GM12878 (cell line): Measurements from ENCODE around the gene ABCD2. TPM values are rescaled to one million over a fixed set of nuclear protein-coding genes. Genes with fewer than 3 reads are reported as not detected.

Experiments used
- ATAC-seq: fragments of 200-7000 bp; cut with Tn5 transposase; 3 replicates; pipeline ENCODE4 v1.9.1; 2020; ENCODE audit warnings: mild to moderate bottlenecking, moderate library complexity
- BruUV-seq: library from RNA; stranded (reverse); fragments of 400-500 nt; replicated peaks from 2 replicates; lab custom pipeline; 2021; lab: Mats Ljungman, UMichigan
- CTCF ChIA-PET: fragments of 300-600 bp; sonication (Branson Sonifier 250); formaldehyde crosslinking; extraction: SDS; loops from one replicate; lab custom pipeline; 2021; ENCODE audit warnings: inconsistent platforms; lab: Yijun Ruan, JAX
- POLR2A ChIA-PET: fragments of 350-600 bp; formaldehyde crosslinking; extraction: SDS; loops from one replicate; lab custom pipeline; 2021; ENCODE audit warnings: inconsistent platforms; lab: Charles Lee
- RAD21 ChIA-PET: fragments of 300-600 bp; sonication (Branson Sonifier 250); formaldehyde crosslinking; loops from one replicate; lab custom pipeline; 2023; ENCODE audit warnings: antibody characterized with exemption; ENCODE audit not compliant: unreplicated experiment; lab: Charles Lee
- SMC1A ChIA-PET: fragments of 300-600 bp; sonication (Branson Sonifier 250); formaldehyde crosslinking; loops from one replicate; lab custom pipeline; 2023; ENCODE audit not compliant: unreplicated experiment, uncharacterized antibody; lab: Charles Lee
- DNase-seq: peaks from one replicate; pipeline ENCODE4 v3.0.0-alpha.2; 2011; ENCODE audit warnings: low read depth, low spot score
- FAIRE-seq: peaks from 3 replicates; lab custom pipeline; 2011; peaks lifted over from hg19 to GRCh38; lab: Jason Lieb, UNC
- H2AFZ ChIP-seq: 2 replicates; pipeline ENCODE4 v1.6.0; 2011; ENCODE audit warnings: low read depth, low read length, control low read depth; ENCODE audit not compliant: control insufficient read depth
- H3K27ac ChIP-seq: 2 replicates; pipeline ENCODE4 v1.5.1; 2011; ENCODE audit warnings: control low read depth; ENCODE audit not compliant: control insufficient read depth, insufficient read depth
- H3K27me3 ChIP-seq, 2 experiments: replicated peaks in 1 of 2; 2 replicates each; pipeline versions ENCODE4 v1.6.0 to v1.6.1; 2011; ENCODE audit warnings: low read length in 1 of 2; ENCODE audit not compliant: control insufficient read depth in 2 of 2, insufficient read depth in 2 of 2
- H3K36me3 ChIP-seq, 2 experiments: 2 replicates each; pipeline ENCODE4 v1.5.1; 2011; ENCODE audit warnings: low read length in 1 of 2; ENCODE audit not compliant: control insufficient read depth in 2 of 2, insufficient read depth in 2 of 2
- H3K4me1 ChIP-seq: 2 replicates; pipeline ENCODE4 v1.6.1; 2011; ENCODE audit warnings: mild to moderate bottlenecking, low read length, moderate library complexity, mixed read lengths; ENCODE audit not compliant: control insufficient read depth, insufficient read depth
- H3K4me2 ChIP-seq: 2 replicates; pipeline ENCODE4 v1.6.0; 2011; ENCODE audit warnings: control low read depth; ENCODE audit not compliant: control insufficient read depth, insufficient read depth
- H3K4me3 ChIP-seq: fragments of 200-600 bp; sonication (generic); 2 replicates; pipeline ENCODE4 v1.5.1; 2016
- H3K79me2 ChIP-seq: 2 replicates; pipeline ENCODE4 v1.6.0; 2011; ENCODE audit warnings: low read length; ENCODE audit not compliant: control insufficient read depth, insufficient read depth
- H3K9ac ChIP-seq: 2 replicates; pipeline ENCODE4 v1.8.0; 2011; ENCODE audit warnings: low read length, control low read depth, mixed read lengths; ENCODE audit not compliant: control insufficient read depth, insufficient read depth
- H3K9me3 ChIP-seq: replicated peaks from 3 replicates; pipeline ENCODE4 v1.5.1; 2011; ENCODE audit warnings: mild to moderate bottlenecking, low read length; ENCODE audit not compliant: control insufficient read depth, insufficient read depth
- H4K20me1 ChIP-seq: 2 replicates; pipeline ENCODE4 v1.6.0; 2011; ENCODE audit not compliant: control insufficient read depth, insufficient read depth
- BCL11A ChIP-seq: IDR thresholded peaks from 2 replicates; pipeline ENCODE4 v1.6.1; 2011; ENCODE audit warnings: low read depth, low read length
- USF2 ChIP-seq: IDR thresholded peaks from 2 replicates; pipeline ENCODE4 v1.6.1; 2011; ENCODE audit warnings: low read depth, low read length, improper control_type of control experiment, borderline replicate concordance
- ZBTB40 ChIP-seq: fragments of 450-650 bp; IDR thresholded peaks from 2 replicates; pipeline ENCODE4 v1.6.1; 2016; ENCODE audit warnings: mild to moderate bottlenecking, moderate library complexity, borderline replicate concordance
- WGBS: methylation state at CpG from one replicate; pipeline ENCODE4 v1.1.6; 2016; ENCODE audit warnings: low lambda C conversion rate; ENCODE audit not compliant: insufficient replicate concordance, insufficient coverage; ENCODE audit errors: missing lambda C conversion rate; 5-methylcytosine and 5-hydroxymethylcytosine counted together
- in situ Hi-C: fragments of 300-500 bp; cut with MboI; formaldehyde crosslinking; loops from 9 replicates; pipeline ENCODE4 v1.14.3; 2018; ENCODE audit warnings: mixed read lengths
- intact Hi-C: fragments of 100-400 bp; cut with micrococcal nuclease; formaldehyde crosslinking; loops from one replicate; pipeline ENCODE4 v1.14.2; 2022; ENCODE audit not compliant: unreplicated experiment
- polyA plus RNA-seq, 11 experiments: library from polyadenylated mRNA; depleted of rRNA in 4 of 11; unstranded in 6 of 11; stranded (reverse) in 5 of 11; fragments of >200 nt; fragmentation: Nextera tagmentation in 4 of 11; fragmentation: Illumina TruSeq in 1 of 11; extraction: Ambion mirVana in 4 of 11; extraction: Trizol in 1 of 11; gene quantifications; 1 replicate in 1 of 11; 2 replicates in 10 of 11; pipeline versions ENCODE4 v1.2.1 to v1.2.3, GENCODE V29; 2011 to 2016; ENCODE audit warnings: inconsistent platforms in 2 of 11, missing spikeins in 2 of 11, low read depth in 1 of 11
- total RNA-seq, 4 experiments: library from RNA; depleted of rRNA in 3 of 4; stranded (reverse); fragments of >200 nt in 3 of 4; fragmentation: Illumina TruSeq in 1 of 4; extraction: Trizol in 1 of 4; gene quantifications; 2 replicates each; pipeline versions ENCODE4 v1.2.1 to v1.2.3, GENCODE V29; 2013 to 2021

The ABCD2 gene
- total and polyA plus RNA-seq, 10 of the 15 experiments (the other 5 are each of a cell fraction or from before 2014, with no cell fraction given), result 4.4 to 16.2 (median 7.5) TPM

- no peak for TF ChIP-seq USF2
Measured at GRCh38 chr12:39617887-39618286, 1.7 kb downstream of the ABCD2 start (continued).

- Histone ChIP-seq H3K4me2 (peak overlapping the region; percentile 91), H3K4me3 (peak overlapping the region; percentile 66), H3K9me3 (no peaks in the 10 kb centered on the region; the same call in 2 of the 3 replicates), H3K27ac (peak overlapping the region; percentile 23; the same call in 1 of the 2 replicates), H3K36me3 (no peaks in the 10 kb centered on the region), H3K4me1 (peaks cover 3% of the 10 kb centered on the region; the same call in 1 of the 2 replicates), H3K27me3 (no peaks in the 10 kb centered on the region), H3K79me2 (peaks cover 78% of the 10 kb centered on the region), H3K9ac (peak overlapping the region; percentile 44; the same call in 1 of the 2 replicates), H2AFZ (no peak overlapping the region), H4K20me1 (no peaks in the 10 kb centered on the region)
- in situ Hi-C loops, result loop anchor here (25.0 kb wide), 3 partner anchors 496 to 829 kb away; partner anchors contain the start of gene SLC2A13
- DNase-seq, result no peak
- no peak for FAIRE-seq
- POLR2A ChIA-PET, result interaction anchor here (1.2 kb wide), 1 partner anchor 11 kb away, joined by 4 read pairs; no protein-coding TSS in a partner anchor
- no peak for ATAC-seq
- CTCF ChIA-PET, result no interaction called here
- SMC1A ChIA-PET, result interaction anchor here (1.0 to 2.8 kb wide), 3 partner anchors 10 to 34 kb away, joined by 3 to 14 read pairs (median 5); no protein-coding TSS in a partner anchor
- BruUV-seq, result no TSS peak
- 0 out of 2 replicates have a peak, but pooled peaks have one; percentile 19 for TF ChIP-seq ZBTB40
- no peak for TF ChIP-seq BCL11A
- intact Hi-C loops, result loop anchor here (10.0 kb wide), 3 partner anchors 302 to 712 kb away; partner anchors contain the start of genes CPNE8 and LRRK2
- RAD21 ChIA-PET, result interaction anchor here (0.7 to 1.9 kb wide), 5 partner anchors 12 to 299 kb away, joined by 3 to 10 read pairs (median 4); partner anchors contain the start of gene KIF21A
- 53% methylated on average over 4 of the region's 4 CpGs for WGBS
Measured at GRCh38 chr12:39616666-39617065, 2.9 kb downstream of the ABCD2 start.
